ENCODE data around the gene FBXO22. TPM values are rescaled to one million over a fixed set of nuclear protein-coding genes. Genes with fewer than 3 reads are reported as not detected.

FBXO22 gene
- total and polyA plus RNA-seq, 2 of the 8 experiments (the other 6 are each of a cell fraction or from before 2014, with no cell fraction given) = 33.2 to 67.3 TPM

DNA sequence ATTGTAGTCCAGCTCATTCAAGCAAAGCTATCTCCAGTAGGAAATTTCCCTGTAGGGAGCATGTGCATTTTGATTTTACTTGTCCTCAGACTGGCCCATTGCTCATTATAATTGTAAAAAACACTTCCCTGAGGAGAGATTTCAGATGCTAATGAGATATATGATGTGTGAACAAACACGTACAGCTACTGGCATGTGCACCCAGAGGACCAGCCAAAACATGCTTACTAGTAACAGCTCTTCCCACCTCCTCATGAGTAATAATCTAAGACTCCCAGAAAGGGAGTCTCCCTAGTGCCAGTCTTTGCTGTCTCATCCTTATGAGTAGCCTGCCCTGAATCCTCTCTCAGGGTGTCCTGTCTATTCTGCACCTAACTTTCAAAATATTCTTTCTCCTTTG is 43.4 kb downstream of the FBXO22 start:
- ChIA-PET CTCF (ENCODE audit: partially characterized antibody) (interaction anchor here (0.8 to 1.6 kb wide), 5 partner anchors 10 to 192 kb away, joined by 3 to 4 read pairs (median 4); no protein-coding TSS in a partner anchor), POLR2A (ENCODE audit: partially characterized antibody) (no interaction called here)
- Histone ChIP-seq H4K20me1 (replicated peaks in 1 of 2; ENCODE audit: control insufficient read depth in 1 of 2, insufficient read depth in 2 of 2, low read length in 2 of 2) (no peaks in the 10 kb centered on the region), H2BK12ac (ENCODE audit: low read depth, low read length) (no peak overlapping the region), H3K4me3 (ENCODE audit: extremely low read depth in 1 of 4, insufficient read depth in 2 of 4, low read depth in 3 of 4, low read length in 4 of 4) (no peak overlapping the region), H4K8ac (ENCODE audit: extremely low read depth, insufficient read depth, low read length) (no peak overlapping the region), H3K79me1 (ENCODE audit: low read depth, low read length) (no peaks in the 10 kb centered on the region), H3K36me3 (ENCODE audit: control insufficient read depth in 2 of 4, insufficient read depth in 4 of 4, low read length in 3 of 4) (no peaks in the 10 kb centered on the region), H3K23me2 (ENCODE audit: low read depth, low read length) (no peaks in the 10 kb centered on the region; the same call in 1 of the 2 replicates), H3K9ac (replicated peaks in 1 of 4; ENCODE audit: extremely low read depth in 1 of 4, low read depth in 3 of 4, low read length in 3 of 4) (no peak overlapping the region), H3K27ac (ENCODE audit: low read depth, low read length) (no peak overlapping the region), H2AFZ (ENCODE audit: low read length) (no peak overlapping the region), H3K27me3 (replicated peaks in 1 of 4; ENCODE audit: control insufficient read depth in 3 of 4, extremely low read depth in 1 of 4, insufficient read depth in 3 of 4, low read length in 3 of 4) (no peaks in the 10 kb centered on the region), H3K4me1 (replicated peaks in 1 of 4; ENCODE audit: control insufficient read depth in 3 of 4, insufficient read depth in 4 of 4, low read length in 3 of 4) (no peaks in the 10 kb centered on the region), H3K4ac (replicated peaks; ENCODE audit: insufficient read length, low read depth, low read length) (no peak overlapping the region), H4K5ac (ENCODE audit: insufficient read length, low read depth, low read length) (no peak overlapping the region), H3K79me2 (ENCODE audit: control insufficient read depth in 1 of 2, insufficient read depth in 2 of 2, low read length in 2 of 2) (no peaks in the 10 kb centered on the region), H3K14ac (ENCODE audit: insufficient read length) (no peak overlapping the region), H4K91ac (replicated peaks; ENCODE audit: insufficient read length, low read length) (no peak overlapping the region), H3K4me2 (ENCODE audit: insufficient read depth in 1 of 2, low read depth in 2 of 2, low read length in 2 of 2) (no peak overlapping the region), H2BK120ac (replicated peaks; ENCODE audit: low read depth, low read length) (no peak overlapping the region), H2AK5ac (ENCODE audit: low read depth, low read length) (no peak overlapping the region), H3K18ac (ENCODE audit: extremely low read depth, low read length) (no peak overlapping the region), H2BK20ac (ENCODE audit: low read length) (no peak overlapping the region), H2BK5ac (ENCODE audit: low read depth, low read length) (no peak overlapping the region), H3K23ac (ENCODE audit: insufficient read length) (no peak overlapping the region), H3K56ac (replicated peaks; ENCODE audit: insufficient read length, low read depth, low read length) (no peak overlapping the region), H2BK15ac (ENCODE audit: low read length) (no peak overlapping the region), H3K9me3 (ENCODE audit: insufficient read depth in 2 of 2, low read depth in 1 of 2, low read length in 1 of 2) (no peaks in the 10 kb centered on the region)
- DNase-seq (ENCODE audit: low read depth in 1 of 2, low spot score in 2 of 2) (no peak), FAIRE-seq (no peak)
- WGBS, 2 experiments (ENCODE audit: extremely low coverage in 1 of 2, insufficient coverage in 1 of 2, insufficient read length in 1 of 2, insufficient replicate concordance in 2 of 2, low coverage in 1 of 2, low lambda C conversion rate in 2 of 2, missing lambda C conversion rate in 1 of 2) = 93% methylated on average over 1 of the region's 1 CpG; no CpG with 5 or more reads in 1 of the 2 experiments
- TF ChIP-seq MAFK (IDR thresholded peaks at IDR 0.05; ENCODE audit: low read depth, low read length) (no peak), YY1 (IDR thresholded peaks at IDR 0.05; ENCODE audit: low read depth, low read length) (no peak), RFX5 (IDR thresholded peaks at IDR 0.05; ENCODE audit: borderline replicate concordance, low read depth, low read length) (no peak), EP300 (IDR thresholded peaks at IDR 0.05; ENCODE audit: borderline replicate concordance in 1 of 2, low read depth in 2 of 2, low read length in 2 of 2) (no peak), CBX8 (IDR thresholded peaks at IDR 0.05; ENCODE audit: borderline replicate concordance, low read depth, low read length) (no peak), POLR2A (IDR thresholded peaks at IDR 0.05; ENCODE audit: control extremely low read depth in 1 of 2, low read depth in 2 of 2, low read length in 2 of 2) (no peak), CEBPB (IDR thresholded peaks at IDR 0.05; ENCODE audit: low read depth, low read length) (no peak), TBP (IDR thresholded peaks at IDR 0.05; ENCODE audit: low read depth, low read length) (no peak), KDM4A (IDR thresholded peaks at IDR 0.05; ENCODE audit: low read depth, low read length, severe bottlenecking) (no peak), SIRT6 (IDR thresholded peaks at IDR 0.05; ENCODE audit: low read length) (no peak), TCF12 (IDR thresholded peaks at IDR 0.05; ENCODE audit: low read depth, low read length) (no peak), SIX5 (IDR thresholded peaks at IDR 0.05; ENCODE audit: low read depth, low read length) (no peak), JUN (IDR thresholded peaks at IDR 0.05; ENCODE audit: low read depth, low read length) (no peak), BCL11A (IDR thresholded peaks at IDR 0.05; ENCODE audit: low read depth in 2 of 2, low read length in 2 of 2) (no peak), ATF3 (IDR thresholded peaks at IDR 0.05; ENCODE audit: insufficient read depth, low read depth, low read length) (no peak)
